ENCODE measurements around the gene VLDLR.

- no peak for TF ChIP-seq CTCF (IDR thresholded peaks at IDR 0.05)
- no peak for TF ChIP-seq POLR2A (IDR thresholded peaks at IDR 0.05)
These were observed 17.5 kb downstream of the VLDLR start for GRCh38 chr9:2638871-2639673.

Data from Peyer's patch (tissue), 4 donors.